Common myeloid progenitor, CD34-positive (primary cell): Measurements from ENCODE around the gene SVIL.

Experiments used
- CTCF ChIA-PET: fragments of 350-600 bp; sonication (Branson Sonifier 250); formaldehyde crosslinking; loops from one replicate; lab custom pipeline; 2021; ENCODE audit warnings: antibody characterized with exemption; lab: Charles Lee
- POLR2A ChIA-PET: fragments of 350-600 bp; sonication (Branson Sonifier 250); formaldehyde crosslinking; loops from one replicate; lab custom pipeline; 2021; ENCODE audit warnings: antibody characterized with exemption; lab: Charles Lee
- DNase-seq, 3 donors: peaks; one replicate each; pipeline versions ENCODE4 v3.0.0 to v3.0.0-alpha.2; 2013
- H3K27ac ChIP-seq, 2 experiments: 1 replicate in 1 of 2; 2 replicates in 1 of 2; pipeline ENCODE4 v1.7.0; 2013; ENCODE audit warnings: inconsistent platforms in 2 of 2, low read length in 2 of 2, mild to moderate bottlenecking in 2 of 2, low read depth in 1 of 2, moderate library complexity in 1 of 2; ENCODE audit not compliant: severe bottlenecking in 2 of 2, insufficient read depth in 1 of 2, poor library complexity in 1 of 2
- H3K27me3 ChIP-seq, 5 experiments: replicated peaks in 2 of 5; 1 replicate in 3 of 5; 2 replicates in 2 of 5; pipeline versions ENCODE4 v1.6.1 to v1.7.0; 2013; ENCODE audit warnings: low read length in 4 of 5, mild to moderate bottlenecking in 2 of 5, moderate library complexity in 2 of 5, inconsistent platforms in 1 of 5; ENCODE audit not compliant: insufficient read depth in 5 of 5, control insufficient read depth in 4 of 5
- H3K36me3 ChIP-seq, 4 experiments: 1 replicate in 2 of 4; 2 replicates in 2 of 4; pipeline versions ENCODE4 v1.6.1 to v1.7.0; 2013; ENCODE audit warnings: low read length in 3 of 4, control low read depth in 1 of 4, mild to moderate bottlenecking in 1 of 4; ENCODE audit not compliant: control insufficient read depth in 4 of 4, insufficient read depth in 4 of 4
- H3K4me1 ChIP-seq, 4 experiments: 1 replicate in 3 of 4; 2 replicates in 1 of 4; pipeline versions ENCODE4 v1.6.1 to v1.7.1; 2013; ENCODE audit warnings: low read length in 3 of 4, mild to moderate bottlenecking in 3 of 4, control low read depth in 1 of 4, inconsistent platforms in 1 of 4, moderate library complexity in 1 of 4; ENCODE audit not compliant: control insufficient read depth in 4 of 4, insufficient read depth in 4 of 4; ENCODE audit errors: control extremely low read depth in 1 of 4
- H3K4me3 ChIP-seq, 7 experiments: 1 replicate in 4 of 7; 2 replicates in 3 of 7; pipeline versions ENCODE4 v1.5.1 to v1.7.0; 2013; ENCODE audit warnings: mild to moderate bottlenecking in 7 of 7, low read length in 6 of 7, moderate library complexity in 6 of 7, inconsistent platforms in 2 of 7, low read depth in 2 of 7, control low read depth in 1 of 7; ENCODE audit not compliant: insufficient read depth in 4 of 7, control insufficient read depth in 1 of 7; ENCODE audit errors: extremely low read depth in 1 of 7
- H3K9me3 ChIP-seq, 5 experiments: 1 replicate in 4 of 5; 2 replicates in 1 of 5; pipeline versions ENCODE4 v1.6.1 to v1.7.1; 2013; ENCODE audit warnings: low read length in 4 of 5, mild to moderate bottlenecking in 2 of 5, inconsistent platforms in 1 of 5, low read depth in 1 of 5, moderate library complexity in 1 of 5; ENCODE audit not compliant: control insufficient read depth in 4 of 5, insufficient read depth in 2 of 5; ENCODE audit errors: control extremely low read depth in 1 of 5
- WGBS: methylation state at CpG from one replicate; pipeline ENCODE4 v1.1.5; 2013; ENCODE audit not compliant: insufficient coverage; 5-methylcytosine and 5-hydroxymethylcytosine counted together

The SVIL gene

GRCh38 chr10:29650552-29650944, 15.8 kb upstream of the SVIL start:
- Histone ChIP-seq H3K36me3 (peaks cover 0 to 17% (median 10%) of the 10 kb centered on the region in 4 experiments), H3K27ac (no peak overlapping the region), H3K9me3 (peaks cover 0 to 12% (median 6%) of the 10 kb centered on the region in 5 experiments), H3K27me3 (no peaks in the 10 kb centered on the region), H3K4me1 (peaks cover 0 to 21% (median 13%) of the 10 kb centered on the region in 4 experiments), H3K4me3 (no peak overlapping the region)
- CTCF ChIA-PET = no interaction called here
- POLR2A ChIA-PET = no interaction called here
- 100% methylated on average over 1 of the region's 1 CpG for WGBS
- DNase-seq = no peak

DNA sequence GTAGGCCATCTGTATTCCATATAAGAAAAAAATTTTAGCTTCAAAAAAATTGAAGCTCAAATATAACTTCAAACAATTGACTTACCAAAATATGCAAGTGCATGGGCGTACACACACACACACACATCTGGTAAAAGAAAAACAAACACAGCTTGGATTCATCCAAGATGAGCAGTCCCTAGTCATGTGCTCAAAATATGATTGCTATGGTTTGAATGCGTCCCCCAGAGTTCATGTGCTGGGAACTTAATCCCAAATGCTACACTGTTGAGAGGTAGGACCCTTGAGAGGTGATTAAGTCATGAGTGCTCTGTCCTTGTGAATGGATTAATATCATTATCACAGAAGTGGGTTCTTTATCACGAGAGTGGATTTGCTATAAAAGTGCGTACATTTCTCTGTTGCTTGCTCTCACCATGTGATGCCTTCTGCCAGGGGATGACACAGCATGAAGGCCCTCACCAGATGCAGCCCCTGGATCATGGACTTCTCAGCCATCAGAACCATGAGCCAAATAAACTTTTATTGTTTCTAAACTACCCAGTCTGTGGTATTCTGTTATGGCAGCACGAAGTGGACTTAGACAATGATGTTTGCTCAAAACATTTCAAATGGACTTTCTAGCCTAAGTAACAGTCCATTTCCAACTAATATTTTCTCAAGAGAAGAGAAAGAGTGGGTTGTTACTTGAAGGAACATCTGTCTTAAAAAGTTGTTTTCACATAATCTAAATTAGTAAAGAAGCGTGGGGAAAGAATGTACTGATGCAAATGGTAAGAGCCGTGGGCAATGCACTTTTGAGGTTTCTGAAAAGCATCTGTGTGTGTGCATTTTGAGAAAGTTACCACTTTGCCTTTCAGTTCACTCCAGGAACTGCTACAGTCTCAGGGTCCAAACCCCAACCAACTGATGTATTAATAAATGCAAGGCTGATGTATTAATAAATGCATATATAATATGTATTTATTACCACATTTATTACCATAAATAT, 15.1 kb upstream of the SVIL start:
- CTCF ChIA-PET = interaction anchor here (0.8 kb wide), 1 partner anchor 9 kb away, joined by 3 read pairs; no protein-coding TSS in a partner anchor
- Histone ChIP-seq H3K27ac (no peak overlapping the region), H3K4me1 (peaks cover 0 to 21% (median 13%) of the 10 kb centered on the region in 4 experiments), H3K9me3 (peaks cover 0 to 7% (median 3%) of the 10 kb centered on the region in 5 experiments), H3K27me3 (no peaks in the 10 kb centered on the region), H3K4me3 (no peak overlapping the region), H3K36me3 (peaks cover 0 to 12% (median 7%) of the 10 kb centered on the region in 4 experiments)
- POLR2A ChIA-PET = no interaction called here
- WGBS = 100% methylated on average over 5 of the region's 7 CpGs
- DNase-seq = no peak

DNA sequence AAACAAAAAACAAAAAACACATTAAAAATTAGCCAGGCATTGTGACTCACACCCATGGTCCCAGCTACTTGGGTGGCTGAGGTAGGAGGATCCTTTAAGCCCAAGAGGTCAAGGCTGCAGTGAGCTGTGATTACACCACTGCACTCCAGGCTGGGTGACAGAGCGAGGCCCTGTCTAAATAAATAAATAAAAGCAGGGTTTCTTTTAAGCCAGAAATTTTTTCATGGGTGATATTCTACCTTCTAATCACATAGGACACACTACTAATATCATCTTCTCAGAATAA, 14.2 kb upstream of the SVIL start:
- no peak overlapping the region for H3K27ac ChIP-seq
- ChIA-PET CTCF (interaction anchor here (0.8 kb wide), 1 partner anchor 10 kb away, joined by 3 read pairs; no protein-coding TSS in a partner anchor), POLR2A (no interaction called here)
- WGBS = no CpG with 5 or more reads among the region's 1 CpG
- H3K36me3 ChIP-seq = peaks cover 0 to 10% (median 3%) of the 10 kb centered on the region in 4 experiments
- H3K9me3 ChIP-seq = peaks cover 0 to 2% (median 0%) of the 10 kb centered on the region in 5 experiments
- H3K27me3 ChIP-seq = no peaks in the 10 kb centered on the region
- no peak overlapping the region for H3K4me3 ChIP-seq
- no peak for DNase-seq
- H3K4me1 ChIP-seq = peaks cover 0 to 21% (median 13%) of the 10 kb centered on the region in 4 experiments

DNA sequence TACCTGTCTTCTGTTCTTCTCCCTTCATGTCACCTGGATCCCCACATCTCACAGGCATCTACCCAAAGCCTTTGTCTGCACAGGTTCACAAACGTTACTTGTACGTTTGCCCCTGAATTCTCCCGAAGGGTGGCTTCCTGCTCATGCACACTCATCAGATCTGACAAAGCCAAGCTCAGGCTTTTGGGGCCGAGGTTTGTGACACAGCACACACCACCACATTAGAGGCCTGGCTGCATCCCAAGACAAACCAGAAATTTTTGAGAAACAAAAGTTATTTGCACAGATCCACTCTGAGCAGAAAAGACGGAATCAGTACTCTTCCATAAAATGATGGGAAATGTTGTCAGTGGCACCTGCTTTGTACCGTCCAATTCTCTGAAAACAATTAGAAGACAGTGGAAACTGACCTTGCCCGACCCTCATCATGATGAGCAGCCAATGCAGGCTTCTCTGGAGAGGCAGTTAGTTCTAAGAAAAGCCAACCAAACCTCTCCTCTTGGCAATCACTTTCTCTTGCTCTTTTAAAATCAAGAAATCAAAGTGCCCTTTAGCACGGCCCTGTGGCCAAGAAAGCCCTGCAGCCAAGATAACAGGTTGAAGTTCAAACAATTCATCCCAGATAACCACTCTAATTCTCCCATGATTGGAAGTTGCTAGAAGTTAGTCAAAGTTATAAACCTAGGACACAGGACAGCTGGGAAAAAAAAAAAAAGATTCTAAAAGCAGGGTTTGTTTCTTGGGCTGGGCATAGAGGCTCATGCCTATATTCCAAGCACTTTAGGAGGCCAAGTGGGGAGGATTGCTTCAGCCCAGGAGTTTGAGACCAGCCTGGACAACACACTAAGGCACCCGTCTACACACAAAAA, 13.6 kb upstream of the SVIL start:
- ChIA-PET CTCF (interaction anchor here (0.8 to 2.9 kb wide), 2 partner anchors 10 to 11 kb away, joined by 3 to 8 read pairs; no protein-coding TSS in a partner anchor), POLR2A (no interaction called here)
- peaks cover 0 to 2% (median 0%) of the 10 kb centered on the region in 5 experiments for H3K9me3 ChIP-seq
- peak overlapping the region in 1 of 7 experiments; percentile 25 for H3K4me3 ChIP-seq
- peaks cover 0 to 8% (median 3%) of the 10 kb centered on the region in 4 experiments for H3K36me3 ChIP-seq
- H3K27ac ChIP-seq = no peak overlapping the region
- peak in 2 of 3 donors; percentile 33 to 50 for DNase-seq
- 42% methylated on average over 7 of the region's 9 CpGs for WGBS
- no peaks in the 10 kb centered on the region for H3K27me3 ChIP-seq
- peaks cover 0 to 21% (median 13%) of the 10 kb centered on the region in 4 experiments for H3K4me1 ChIP-seq

DNA sequence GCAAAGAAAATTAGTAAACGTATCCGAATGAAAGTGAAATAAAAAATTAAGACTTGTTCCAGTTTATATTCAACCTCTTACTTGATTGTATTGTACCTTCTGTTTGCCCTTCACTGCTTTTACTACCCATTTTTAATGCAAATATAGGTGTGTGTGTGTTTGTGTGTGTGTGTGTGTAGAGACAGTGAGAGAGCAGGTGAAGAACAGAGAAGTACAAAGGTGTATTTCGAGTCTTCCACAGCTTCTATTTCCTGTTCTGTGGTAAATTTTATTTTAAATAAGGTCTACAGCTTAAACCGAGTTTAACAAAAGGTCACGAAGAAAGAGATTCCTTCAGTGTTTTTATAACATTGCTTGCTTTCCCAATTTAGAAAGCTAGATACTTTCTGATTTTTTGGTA, 12.7 kb upstream of the SVIL start:
- H3K4me3 ChIP-seq = no peak overlapping the region
- H3K27ac ChIP-seq = no peak overlapping the region
- peaks cover 0 to 8% (median 3%) of the 10 kb centered on the region in 4 experiments for H3K36me3 ChIP-seq
- H3K9me3 ChIP-seq = no peaks in the 10 kb centered on the region
- peaks cover 0 to 21% (median 13%) of the 10 kb centered on the region in 4 experiments for H3K4me1 ChIP-seq
- no peak for DNase-seq
- POLR2A ChIA-PET = interaction anchor here (0.7 kb wide), 1 partner anchor 29 kb away, joined by 3 read pairs; no protein-coding TSS in a partner anchor
- H3K27me3 ChIP-seq = no peaks in the 10 kb centered on the region
- no CpG with 5 or more reads among the region's 5 CpGs for WGBS
- CTCF ChIA-PET = interaction anchor here (0.8 to 2.9 kb wide), 2 partner anchors 11 to 39 kb away, joined by 3 to 8 read pairs; no protein-coding TSS in a partner anchor

GRCh38 chr10:29646960-29647461, 12.2 kb upstream of the SVIL start:
- Histone ChIP-seq H3K27ac (no peak overlapping the region), H3K9me3 (no peaks in the 10 kb centered on the region), H3K4me1 (peaks cover 0 to 21% (median 13%) of the 10 kb centered on the region in 4 experiments), H3K27me3 (no peaks in the 10 kb centered on the region), H3K36me3 (peaks cover 0 to 8% (median 3%) of the 10 kb centered on the region in 4 experiments), H3K4me3 (no peak overlapping the region)
- WGBS = 65% methylated on average over 3 of the region's 3 CpGs
- POLR2A ChIA-PET = interaction anchor here (0.7 kb wide), 1 partner anchor 28 kb away, joined by 3 read pairs; no protein-coding TSS in a partner anchor
- DNase-seq = no peak
- CTCF ChIA-PET = interaction anchor here (0.8 to 2.9 kb wide), 2 partner anchors 11 to 39 kb away, joined by 3 to 8 read pairs; no protein-coding TSS in a partner anchor
